OCI-LY7 (cell line): ENCODE results near the gene SMAP1. TPM values are rescaled to one million over a fixed set of nuclear protein-coding genes. Genes with fewer than 3 reads are reported as not detected.

Source experiments
- BruUV-seq: library from RNA; stranded (reverse); fragments of 400-500 nt; replicated peaks from 2 replicates; lab custom pipeline; 2021; lab: Mats Ljungman, UMichigan
- CTCF ChIA-PET: fragments of 300-600 bp; sonication (Branson Sonifier 250); formaldehyde crosslinking; loops from one replicate; lab custom pipeline; 2022; ENCODE audit warnings: antibody characterized with exemption; ENCODE audit not compliant: unreplicated experiment; lab: Charles Lee
- POLR2A ChIA-PET: fragments of 300-600 bp; sonication (Branson Sonifier 250); formaldehyde crosslinking; loops from one replicate; lab custom pipeline; 2022; ENCODE audit warnings: antibody characterized with exemption; lab: Charles Lee
- DNase-seq: peaks from one replicate; pipeline ENCODE4 v3.0.0-alpha.2; 2015; ENCODE audit warnings: low spot score
- H2AFZ ChIP-seq: fragments of 200-600 bp; sonication (generic), shearing (Covaris generic); 2 replicates; pipeline ENCODE4 v1.6.1; 2014; ENCODE audit warnings: mild to moderate bottlenecking, antibody characterized with exemption, low read length, moderate library complexity
- H3K27ac ChIP-seq: fragments of 200-600 bp; sonication (generic); 2 replicates; pipeline ENCODE4 v1.5.1; 2014; ENCODE audit warnings: mixed run types, low read depth, mild to moderate bottlenecking, moderate library complexity, low read length, inconsistent platforms; ENCODE audit not compliant: poor library complexity, severe bottlenecking
- H3K36me3 ChIP-seq: fragments of 200-600 bp; sonication (generic); 2 replicates; pipeline ENCODE4 v1.6.1; 2014; ENCODE audit warnings: mild to moderate bottlenecking, antibody characterized with exemption, low read length, moderate library complexity, mixed read lengths; ENCODE audit not compliant: insufficient read depth
- H3K4me1 ChIP-seq: fragments of 200-600 bp; sonication (generic); 2 replicates; pipeline ENCODE4 v1.5.1; 2014; ENCODE audit warnings: mild to moderate bottlenecking, low read length; ENCODE audit not compliant: insufficient read depth, poor library complexity, severe bottlenecking
- H3K4me2 ChIP-seq: fragments of 200-600 bp; sonication (generic); 2 replicates; pipeline ENCODE4 v1.6.1; 2014; ENCODE audit warnings: mild to moderate bottlenecking, low read length
- H3K4me3 ChIP-seq: fragments of 200-600 bp; sonication (generic); 2 replicates; pipeline ENCODE4 v1.5.1; 2014; ENCODE audit warnings: mild to moderate bottlenecking, low read depth, low read length; ENCODE audit not compliant: poor library complexity, severe bottlenecking
- H3K79me2 ChIP-seq: fragments of 200-600 bp; sonication (generic); 2 replicates; pipeline ENCODE4 v1.6.1; 2016; ENCODE audit warnings: low read depth, mild to moderate bottlenecking, low read length, moderate library complexity, mixed read lengths; ENCODE audit not compliant: insufficient read depth
- H3K9me2 ChIP-seq: fragments of 200-600 bp; sonication (generic); 2 replicates; pipeline ENCODE4 v1.6.1; 2016; ENCODE audit warnings: mild to moderate bottlenecking, low read length, mixed read lengths; ENCODE audit not compliant: insufficient read depth
- H3K9me3 ChIP-seq: fragments of 200-600 bp; sonication (generic); 2 replicates; pipeline ENCODE4 v1.6.1; 2014; ENCODE audit warnings: mild to moderate bottlenecking, mixed run types, low read length, mixed read lengths
- H4K20me1 ChIP-seq: fragments of 200-600 bp; sonication (generic); 2 replicates; pipeline ENCODE4 v1.6.1; 2014; ENCODE audit warnings: mild to moderate bottlenecking, antibody characterized with exemption, low read length, moderate library complexity, mixed read lengths; ENCODE audit not compliant: insufficient read depth
- CTCF ChIP-seq: fragments of 200-600 bp; sonication (generic); conservative IDR thresholded peaks from 2 replicates; pipeline ENCODE4 v1.5.1; 2014; ENCODE audit warnings: mild to moderate bottlenecking, antibody characterized with exemption, low read length, moderate library complexity, mixed read lengths
- EZH2phosphoT487 ChIP-seq: fragments of 200-600 bp; sonication (generic); IDR thresholded peaks from 2 replicates; pipeline ENCODE4 v1.6.1; 2018; ENCODE audit warnings: low read depth, borderline replicate concordance, mild to moderate bottlenecking, mixed run types, antibody characterized with exemption, low read length, moderate library complexity, mixed read lengths
- intact Hi-C: fragments of 100-400 bp; cut with micrococcal nuclease; formaldehyde crosslinking; loops from one replicate; pipeline ENCODE4 v1.10.0; 2022; ENCODE audit not compliant: unreplicated experiment
- total RNA-seq, 2 experiments: library from RNA; depleted of rRNA in 1 of 2; stranded (reverse); fragments of >200 nt in 1 of 2; shearing (Covaris generic) in 1 of 2; gene quantifications; 2 replicates each; pipeline ENCODE4 v1.2.3, GENCODE V29; 2014 to 2022

The SMAP1 gene
- total RNA-seq, 2 experiments from 2014 or later: 15.1 to 28.9 TPM

GRCh38 chr6:70709826-70710225, 42.1 kb downstream of the SMAP1 start:
- H3K4me2 ChIP-seq: no peak overlapping the region
- H3K27ac ChIP-seq: no peak overlapping the region
- no peaks in the 10 kb centered on the region for H3K36me3 ChIP-seq
- H3K4me3 ChIP-seq: no peak overlapping the region
- ChIA-PET CTCF (no interaction called here), POLR2A (interaction anchor here (0.7 to 1.4 kb wide), 3 partner anchors 28 to 657 kb away, joined by 3 to 5 read pairs (median 5); partner anchors contain the start of gene SDHAF4)
- peaks cover 11% of the 10 kb centered on the region for H3K9me3 ChIP-seq
- no TSS peak for BruUV-seq
- intact Hi-C loops: loop anchor here (2.0 to 5.0 kb wide), 2 partner anchors 247 to 302 kb away; partner anchors contain the start of gene B3GAT2
- H2AFZ ChIP-seq: no peak overlapping the region
- H3K4me1 ChIP-seq: peaks cover 6% of the 10 kb centered on the region
- H4K20me1 ChIP-seq: no peaks in the 10 kb centered on the region
- DNase-seq: no peak
- peaks cover 12% of the 10 kb centered on the region; the same call in 1 of the 2 replicates for H3K79me2 ChIP-seq
- TF ChIP-seq CTCF (no peak), EZH2phosphoT487 (no peak)
- H3K9me2 ChIP-seq: no peaks in the 10 kb centered on the region

DNA sequence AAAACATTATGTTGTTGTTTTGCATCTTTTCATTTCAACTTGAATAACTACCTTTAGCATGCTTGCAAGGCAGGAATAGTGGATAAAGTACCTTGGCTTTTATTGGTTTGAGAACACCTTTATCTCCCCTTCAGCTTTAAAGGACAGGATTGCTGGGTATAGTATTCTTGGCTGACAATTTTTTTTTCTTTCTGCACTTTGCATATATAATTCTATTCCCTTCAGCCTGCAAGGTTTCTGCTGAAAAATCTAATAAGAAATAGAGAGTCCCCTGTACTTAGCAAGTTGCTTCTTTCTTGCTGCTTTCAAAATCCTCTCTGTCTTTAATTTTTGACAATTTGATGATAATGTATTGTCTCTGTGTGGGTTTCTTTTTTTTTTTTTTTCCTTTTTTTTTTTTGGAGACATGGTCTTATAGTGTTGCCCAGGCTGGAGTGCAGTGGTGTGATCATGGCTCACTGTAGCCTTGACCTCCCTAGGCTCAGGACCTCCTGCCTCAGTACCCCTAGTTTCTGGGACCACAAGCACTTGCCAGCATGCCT, 47.1 kb downstream of the SMAP1 start:
- peaks cover 17% of the 10 kb centered on the region for H3K9me3 ChIP-seq
- H3K36me3 ChIP-seq: no peaks in the 10 kb centered on the region
- CTCF ChIA-PET: no interaction called here
- no peak overlapping the region for H3K4me3 ChIP-seq
- H3K4me1 ChIP-seq: peaks cover 6% of the 10 kb centered on the region
- no peak for TF ChIP-seq EZH2phosphoT487
- TF ChIP-seq CTCF: no peak
- BruUV-seq: no TSS peak
- intact Hi-C loops: no loop called here
- no peak overlapping the region for H3K4me2 ChIP-seq
- peaks cover 5% of the 10 kb centered on the region; the same call in 1 of the 2 replicates for H3K79me2 ChIP-seq
- DNase-seq: no peak
- no peaks in the 10 kb centered on the region for H4K20me1 ChIP-seq
- H2AFZ ChIP-seq: no peak overlapping the region
- H3K27ac ChIP-seq: no peak overlapping the region
- H3K9me2 ChIP-seq: no peaks in the 10 kb centered on the region
- POLR2A ChIA-PET: no interaction called here
